Large intestine (tissue), 3 donors: ENCODE measurements around the gene PSORS1C1. TPM values are rescaled to one million over a fixed set of nuclear protein-coding genes. Genes with fewer than 3 reads are reported as not detected.
A peak's percentile ranks its signal among the peaks of the same experiment; 100 is the strongest.

Experiments used
- DNase-seq, 2 donors: peaks; one replicate each; pipeline versions ENCODE4 v3.0.0 to v3.0.0-alpha.2; 2013
- H3K27ac ChIP-seq: one replicate; pipeline ENCODE4 v1.5.1; 2013; ENCODE audit warnings: low read length
- H3K27me3 ChIP-seq: 2 replicates; pipeline ENCODE4 v1.6.1; 2013; ENCODE audit warnings: low read length; ENCODE audit not compliant: control insufficient read depth, insufficient read depth
- H3K36me3 ChIP-seq: 2 replicates; pipeline ENCODE4 v1.6.1; 2013; ENCODE audit warnings: low read length; ENCODE audit not compliant: control insufficient read depth, insufficient read depth
- H3K4me1 ChIP-seq: one replicate; pipeline ENCODE4 v1.6.1; 2013; ENCODE audit warnings: low read length; ENCODE audit not compliant: control insufficient read depth, insufficient read depth
- H3K4me3 ChIP-seq: one replicate; pipeline ENCODE4 v1.5.1; 2013; ENCODE audit warnings: low read length
- H3K9me3 ChIP-seq: one replicate; pipeline ENCODE4 v1.6.1; 2013; ENCODE audit warnings: mild to moderate bottlenecking, low read depth, low read length, moderate library complexity; ENCODE audit not compliant: control insufficient read depth
- WGBS: methylation state at CpG from one replicate; pipeline ENCODE4 v1.1.5; 2013; ENCODE audit warnings: low lambda C conversion rate; ENCODE audit not compliant: insufficient coverage; 5-methylcytosine and 5-hydroxymethylcytosine counted together
- polyA plus RNA-seq: library from polyadenylated mRNA; unstranded; fragments of 120-200 nt; gene quantifications from one replicate; pipeline ENCODE4 v1.2.1, GENCODE V29; 2013

PSORS1C1 gene
- polyA plus RNA-seq, 1 donor, result 0.33 TPM

DNA sequence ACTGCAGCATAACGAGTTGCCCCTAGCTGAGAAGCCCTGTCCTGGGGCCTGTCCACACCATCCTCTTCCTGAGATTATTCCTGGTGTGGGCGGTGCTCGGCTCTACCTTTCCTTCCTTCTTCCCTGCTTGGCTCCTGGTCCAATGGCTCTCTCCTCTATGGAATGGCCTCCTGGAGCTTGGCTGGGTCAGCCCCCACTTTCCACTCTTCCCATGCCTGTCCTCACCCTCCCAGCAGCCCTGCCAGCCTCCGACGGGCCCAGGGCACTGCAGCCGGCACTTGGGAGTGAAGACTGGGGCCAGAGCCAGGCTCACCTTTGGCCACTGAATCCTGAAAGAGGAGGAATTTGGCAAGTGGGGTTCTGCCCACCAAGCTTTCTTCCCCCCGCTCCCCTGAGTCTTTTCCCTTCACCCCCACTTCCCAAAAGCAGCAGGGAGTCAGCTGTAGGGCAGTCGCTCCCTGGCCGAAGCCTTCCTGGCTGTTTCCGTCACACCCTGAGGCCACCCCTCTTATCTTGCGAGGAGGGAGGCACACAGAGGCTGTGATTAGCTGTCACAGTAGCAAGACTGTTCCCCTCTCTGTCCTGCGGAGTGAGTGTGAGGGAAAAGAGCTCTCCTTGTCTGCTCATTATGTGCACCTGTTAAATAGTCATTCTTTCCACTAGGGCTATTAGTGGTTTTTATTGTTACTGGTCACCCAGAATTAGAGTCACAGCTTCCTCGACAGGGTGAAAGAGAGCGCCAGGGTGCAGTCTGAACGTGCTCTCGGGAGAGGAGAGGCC, 12.0 kb downstream of the PSORS1C1 start:
- Histone ChIP-seq H3K27me3 (peaks cover 10% of the 10 kb centered on the region), H3K4me3 (no peak overlapping the region), H3K9me3 (no peaks in the 10 kb centered on the region), H3K4me1 (no peaks in the 10 kb centered on the region), H3K27ac (no peak overlapping the region), H3K36me3 (no peaks in the 10 kb centered on the region)
- peak in 1 of 2 donors; percentile 35 for DNase-seq
- WGBS, result no CpG with 5 or more reads among the region's 16 CpGs

DNA sequence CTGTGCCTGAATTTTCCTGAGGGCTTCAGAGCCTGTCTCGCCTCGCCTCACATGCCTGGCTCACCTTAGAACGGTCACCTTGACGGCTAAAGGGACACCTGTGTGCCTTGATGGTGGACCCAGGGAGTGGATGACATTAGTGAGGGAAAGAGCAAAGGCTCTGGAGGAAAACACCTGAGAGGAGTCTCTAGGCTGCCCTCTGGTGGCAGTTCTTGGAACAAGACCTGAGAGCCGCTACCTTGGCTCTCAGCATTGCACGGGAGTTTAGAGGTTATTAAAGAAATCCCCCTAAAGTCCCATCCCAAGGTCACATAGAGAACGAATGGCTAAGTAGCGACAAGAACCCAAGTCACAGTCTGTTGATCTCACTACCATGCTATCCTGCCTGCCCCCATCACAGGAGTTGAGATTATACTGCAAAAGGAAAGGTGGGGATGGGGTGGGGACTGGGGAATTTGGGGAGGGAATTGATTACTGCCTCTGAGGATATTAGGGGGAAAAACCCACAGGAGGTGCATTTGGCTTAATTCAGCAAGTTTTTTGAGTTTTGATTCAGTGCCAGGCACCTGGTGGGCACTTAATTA, 13.6 kb downstream of the PSORS1C1 start:
- Histone ChIP-seq H3K4me1 (no peaks in the 10 kb centered on the region), H3K36me3 (no peaks in the 10 kb centered on the region), H3K27ac (no peak overlapping the region), H3K27me3 (peaks cover 10% of the 10 kb centered on the region), H3K9me3 (no peaks in the 10 kb centered on the region), H3K4me3 (no peak overlapping the region)
- peak; percentile 39 to 44 for DNase-seq
- WGBS, result no CpG with 5 or more reads among the region's 8 CpGs

DNA sequence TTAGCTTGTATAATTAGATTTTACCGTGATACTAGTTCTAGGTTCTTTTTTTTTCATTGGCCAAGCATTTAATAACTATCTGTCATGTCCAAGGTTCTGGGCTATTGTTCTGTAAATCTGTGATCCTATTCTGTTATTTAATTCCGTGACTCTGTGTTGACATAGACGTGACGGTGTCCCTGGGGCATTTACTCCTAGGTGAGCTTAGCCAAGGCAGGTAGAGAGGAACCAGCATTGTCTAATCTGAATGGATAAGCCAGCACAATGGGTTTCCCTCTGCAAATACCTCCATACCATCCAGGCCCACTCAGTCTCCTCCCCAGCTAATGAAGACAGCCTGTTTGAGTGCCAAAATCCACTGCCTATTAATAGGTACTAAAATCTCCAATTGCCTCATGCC, 14.5 kb downstream of the PSORS1C1 start:
- Histone ChIP-seq H3K27ac (no peak overlapping the region), H3K4me1 (no peaks in the 10 kb centered on the region), H3K9me3 (no peaks in the 10 kb centered on the region), H3K27me3 (peaks cover 10% of the 10 kb centered on the region), H3K36me3 (no peaks in the 10 kb centered on the region), H3K4me3 (no peak overlapping the region)
- whole genome bisulfite sequencing, result 20% methylated on average over 3 of the region's 4 CpGs
- DNase-seq, result no peak

DNA sequence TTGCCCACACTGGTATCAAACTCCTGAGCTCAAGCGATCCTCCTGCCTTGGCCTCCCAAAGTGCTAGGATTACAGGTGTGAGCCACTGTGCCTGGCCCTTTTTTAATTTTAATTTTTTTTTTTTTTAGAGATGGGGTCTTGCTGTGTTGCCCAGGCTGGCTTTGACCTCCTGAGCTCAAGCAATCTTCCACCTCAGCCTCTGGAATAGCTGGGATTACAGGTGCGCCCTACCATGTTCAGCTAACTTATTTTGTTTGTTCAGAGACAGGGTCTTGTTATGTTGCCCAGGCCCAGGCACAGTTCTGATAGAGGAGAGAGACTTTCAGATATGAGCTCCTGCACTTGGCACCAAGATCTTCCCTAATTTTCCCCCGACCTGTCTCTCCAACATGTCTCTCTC, 16.2 kb downstream of the PSORS1C1 start:
- WGBS, result no CpG with 5 or more reads among the region's 3 CpGs
- Histone ChIP-seq H3K36me3 (no peaks in the 10 kb centered on the region), H3K27ac (no peak overlapping the region), H3K27me3 (peaks cover 10% of the 10 kb centered on the region), H3K4me3 (no peak overlapping the region), H3K4me1 (no peaks in the 10 kb centered on the region), H3K9me3 (no peaks in the 10 kb centered on the region)
- no peak for DNase-seq

DNA sequence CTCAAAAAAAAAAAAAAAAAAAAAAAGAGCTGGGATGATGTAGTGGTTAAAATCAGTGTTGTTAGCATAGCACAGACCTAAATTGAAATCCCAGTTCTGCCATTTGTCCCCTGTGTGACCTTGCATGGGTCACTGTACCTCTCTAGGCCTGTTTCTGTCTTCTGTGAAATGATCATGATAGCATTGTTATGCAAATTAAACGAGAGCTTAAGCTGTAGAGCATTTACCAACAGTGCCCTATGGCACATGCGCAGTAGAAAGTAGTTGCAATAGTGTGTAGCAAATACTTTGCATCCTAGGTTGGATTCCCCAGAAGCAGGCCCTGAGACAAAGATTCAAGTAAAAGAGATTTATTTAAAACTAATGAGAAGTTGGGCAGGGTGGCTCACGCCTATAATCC, 17.0 kb downstream of the PSORS1C1 start:
- Histone ChIP-seq H3K27ac (no peak overlapping the region), H3K27me3 (peaks cover 10% of the 10 kb centered on the region), H3K4me1 (no peaks in the 10 kb centered on the region), H3K36me3 (no peaks in the 10 kb centered on the region), H3K9me3 (no peaks in the 10 kb centered on the region), H3K4me3 (no peak overlapping the region)
- no CpG with 5 or more reads among the region's 3 CpGs for WGBS
- no peak for DNase-seq

DNA sequence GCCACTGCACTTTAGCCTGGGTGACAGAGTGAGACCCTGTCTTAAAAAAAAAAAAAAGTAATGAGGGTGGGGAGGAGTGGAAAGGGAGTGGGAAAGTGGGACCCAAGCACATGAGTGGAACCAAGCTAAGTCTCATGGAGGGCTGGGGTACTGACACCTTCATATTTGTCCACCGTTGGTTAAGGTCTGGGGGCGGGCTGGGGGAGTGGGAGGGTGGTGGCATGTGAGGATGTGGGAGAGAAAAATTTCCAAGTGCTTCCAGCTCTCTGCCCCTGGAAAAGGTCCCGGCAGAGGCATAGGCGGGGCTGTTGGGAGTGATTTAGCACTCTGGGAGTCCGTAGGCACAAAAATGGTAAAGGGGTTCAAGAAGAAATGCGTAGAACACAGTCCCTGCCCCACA, 18.2 kb downstream of the PSORS1C1 start:
- H3K27ac ChIP-seq, result no peak overlapping the region
- no peak for DNase-seq
- peaks cover 10% of the 10 kb centered on the region for H3K27me3 ChIP-seq
- no peaks in the 10 kb centered on the region for H3K9me3 ChIP-seq
- H3K4me3 ChIP-seq, result no peak overlapping the region
- no peaks in the 10 kb centered on the region for H3K36me3 ChIP-seq
- no CpG with 5 or more reads among the region's 6 CpGs for WGBS
- H3K4me1 ChIP-seq, result peaks cover 3% of the 10 kb centered on the region

DNA sequence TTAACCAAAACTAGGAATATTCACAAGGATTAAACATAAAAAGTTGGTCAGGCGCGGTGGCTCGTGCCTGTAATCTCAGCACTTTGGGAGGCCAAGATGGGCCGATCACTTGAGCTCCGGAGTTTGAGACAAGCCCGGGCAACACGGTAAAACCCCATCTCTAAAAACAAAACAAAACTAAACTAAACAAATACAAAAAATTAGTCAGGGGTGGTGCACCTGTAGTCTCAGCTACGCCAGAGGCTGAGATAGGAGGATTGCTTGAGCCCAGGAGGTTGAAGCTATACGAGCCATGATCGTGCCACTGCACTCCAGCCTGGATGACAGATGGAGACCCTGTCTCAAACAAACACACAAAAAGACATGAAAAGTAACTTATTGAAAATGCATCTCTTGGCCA, 21.1 kb downstream of the PSORS1C1 start:
- Histone ChIP-seq H3K4me1 (peaks cover 6% of the 10 kb centered on the region), H3K4me3 (no peak overlapping the region), H3K9me3 (no peaks in the 10 kb centered on the region), H3K27me3 (no peaks in the 10 kb centered on the region), H3K36me3 (no peaks in the 10 kb centered on the region), H3K27ac (no peak overlapping the region)
- 92% methylated on average over 5 of the region's 10 CpGs for WGBS
- DNase-seq, result no peak

DNA sequence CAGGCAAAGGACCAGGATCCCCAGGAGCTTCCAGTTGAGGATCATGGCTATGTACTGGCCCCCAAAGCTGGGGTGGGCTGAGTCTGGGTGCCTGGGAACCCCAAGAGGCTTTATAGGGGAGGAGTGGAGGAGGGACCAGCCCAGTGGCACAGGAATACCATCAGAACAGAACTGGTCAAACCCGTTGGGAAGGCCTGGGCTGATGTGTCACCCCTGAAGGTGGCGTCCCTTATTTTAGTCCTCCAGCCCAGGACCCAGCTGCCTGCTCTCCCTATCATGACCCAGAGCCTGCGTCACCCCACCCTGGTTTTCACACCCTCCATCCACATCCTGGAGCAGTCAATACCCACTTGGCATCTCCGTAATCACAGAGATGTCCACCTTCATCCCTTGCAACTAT, 24.4 kb downstream of the PSORS1C1 start, which contains the start of gene PSORS1C2:
Gene PSORS1C2, minus strand, starts transcription at position 85 of the 400 bp plus-strand sequence. Its CDS starts 40 bp downstream, at position 45.
- Histone ChIP-seq H3K9me3 (no peaks in the 10 kb centered on the region), H3K27me3 (no peaks in the 10 kb centered on the region), H3K4me1 (peaks cover 6% of the 10 kb centered on the region), H3K4me3 (no peak within 1 kb of the TSS), H3K27ac (no peak within 1 kb of the TSS), H3K36me3 (peaks cover 11% of the 10 kb centered on the region)
- no CpG with 5 or more reads among the region's 4 CpGs for WGBS
- no peak for DNase-seq

DNA sequence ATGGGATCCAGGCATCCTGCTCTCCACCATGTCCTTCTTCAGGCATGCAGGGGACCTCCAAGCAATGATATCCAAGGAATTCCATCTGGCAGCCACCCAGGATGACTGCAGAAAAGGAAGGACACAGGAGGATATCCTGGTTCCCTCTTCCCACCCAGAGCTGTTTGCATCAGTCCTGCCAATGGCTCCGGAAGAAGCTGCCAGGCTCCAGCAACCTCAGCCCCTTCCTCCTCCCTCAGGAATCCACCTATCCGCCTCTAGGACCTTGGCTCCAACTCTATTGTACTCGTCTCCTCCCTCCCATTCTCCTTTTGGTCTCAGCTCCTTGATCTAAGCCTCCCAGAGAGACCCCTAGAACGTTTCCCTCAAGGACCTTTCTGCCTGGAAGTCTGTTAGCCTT, 25.0 kb downstream of the PSORS1C1 start:
- H3K4me1 ChIP-seq, result peaks cover 6% of the 10 kb centered on the region
- H3K27me3 ChIP-seq, result no peaks in the 10 kb centered on the region
- DNase-seq, result no peak
- no peak overlapping the region for H3K4me3 ChIP-seq
- WGBS, result no CpG with 5 or more reads among the region's 4 CpGs
- no peak overlapping the region for H3K27ac ChIP-seq
- peaks cover 14% of the 10 kb centered on the region for H3K36me3 ChIP-seq
- H3K9me3 ChIP-seq, result no peaks in the 10 kb centered on the region

DNA sequence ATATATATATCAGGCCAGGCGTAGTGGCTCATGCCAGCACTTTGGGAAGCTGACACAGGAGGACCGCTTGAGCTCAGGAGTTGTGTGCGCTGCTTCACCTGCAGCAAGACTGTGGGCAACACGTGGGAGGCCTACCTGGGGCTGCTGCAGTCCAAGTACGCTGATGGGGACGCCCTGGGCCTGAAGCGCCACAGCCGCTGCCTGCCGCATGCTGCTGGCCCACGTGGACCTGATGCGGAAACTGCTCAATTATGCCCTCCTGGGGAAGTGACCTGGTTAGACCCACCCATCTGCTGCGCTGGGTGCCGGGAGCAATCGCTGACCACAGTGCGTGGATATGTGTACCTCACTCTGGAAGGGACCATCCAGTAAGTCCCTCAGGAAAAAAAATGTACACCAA, 26.0 kb downstream of the PSORS1C1 start:
- no peak for DNase-seq
- Histone ChIP-seq H3K4me3 (no peak overlapping the region), H3K27ac (no peak overlapping the region), H3K27me3 (no peaks in the 10 kb centered on the region), H3K4me1 (peaks cover 6% of the 10 kb centered on the region), H3K36me3 (peaks cover 17% of the 10 kb centered on the region), H3K9me3 (no peaks in the 10 kb centered on the region)
- WGBS, result no CpG with 5 or more reads among the region's 15 CpGs

DNA sequence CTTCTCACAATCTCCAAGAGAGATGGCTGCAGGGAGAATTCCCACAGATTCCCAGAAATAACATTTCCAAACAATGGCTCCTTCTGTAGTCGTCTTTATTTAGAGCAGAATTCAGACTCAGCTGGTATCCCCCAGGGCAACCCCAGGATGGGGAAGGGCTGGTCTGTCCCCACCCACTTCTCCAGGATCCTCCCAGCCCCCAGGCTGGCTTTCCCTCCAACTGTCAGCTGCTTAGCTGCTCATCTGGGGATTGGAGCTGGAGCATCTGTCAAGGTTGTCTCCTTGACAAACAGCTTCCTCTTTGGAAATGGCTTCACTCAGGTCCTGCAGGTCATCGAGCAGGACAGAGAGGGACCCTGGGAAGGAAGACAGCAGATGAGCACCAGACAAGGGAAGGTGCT, 27.8 kb downstream of the PSORS1C1 start:
- Histone ChIP-seq H3K4me3 (no peak overlapping the region), H3K27ac (no peak overlapping the region)
- WGBS, result no CpG with 5 or more reads among the region's 2 CpGs

More for the DNA sequence above, 27.8 kb downstream of the PSORS1C1 start:
- peaks cover 20% of the 10 kb centered on the region for H3K36me3 ChIP-seq
- no peaks in the 10 kb centered on the region for H3K27me3 ChIP-seq
- H3K4me1 ChIP-seq, result peaks cover 6% of the 10 kb centered on the region
- DNase-seq, result no peak
- no peaks in the 10 kb centered on the region for H3K9me3 ChIP-seq
